Activated CD8-positive, alpha-beta T cell treated with anti-CD3 and anti-CD28 coated beads, Interleukin-2, amount 10 ng/mL, durations not matched to agents 7 days and 5 days (primary cell): Measurements from ENCODE around the gene CDH4. TPM values are rescaled to one million over a fixed set of nuclear protein-coding genes. Genes with fewer than 3 reads are reported as not detected.
"Not testable (repeated sequence)": the region's sequence is repeated elsewhere in the genome, so short reads cannot be mapped to it uniquely, and the experiment has no call there.

Source experiments
- ATAC-seq: fragments of 150-1000 bp; cut with Tn5 transposase; one replicate; pipeline ENCODE4 v1.10.0; 2021; ENCODE audit warnings: moderate library complexity
- CTCF ChIA-PET: fragments of 350-600 bp; sonication (Branson Sonifier 250); formaldehyde crosslinking; loops from one replicate; lab custom pipeline; 2021; ENCODE audit warnings: antibody characterized with exemption; lab: Charles Lee
- POLR2A ChIA-PET: fragments of 350-600 bp; sonication (Branson Sonifier 250); formaldehyde crosslinking; loops from one replicate; lab custom pipeline; 2021; ENCODE audit warnings: antibody characterized with exemption; lab: Charles Lee
- DNase-seq: peaks from one replicate; pipeline ENCODE4 v3.0.0-alpha.2; 2020
- H3K27ac Mint-ChIP-seq: one replicate; pipeline ENCODE4 v1.8.0; 2021; ENCODE audit warnings: mild to moderate bottlenecking, mixed read lengths
- H3K27me3 Mint-ChIP-seq: one replicate; pipeline ENCODE4 v1.8.0; 2021; ENCODE audit warnings: low read depth, mixed read lengths
- H3K36me3 Mint-ChIP-seq: one replicate; pipeline ENCODE4 v1.8.0; 2021; ENCODE audit warnings: low read depth, mixed read lengths
- H3K4me1 Mint-ChIP-seq: one replicate; pipeline ENCODE4 v1.8.0; 2021; ENCODE audit warnings: low read depth, mixed read lengths
- H3K4me3 Mint-ChIP-seq: one replicate; pipeline ENCODE4 v1.8.0; 2021; ENCODE audit warnings: mild to moderate bottlenecking, mixed read lengths
- H3K9me3 Mint-ChIP-seq: one replicate; pipeline ENCODE4 v1.8.0; 2022; ENCODE audit warnings: mixed read lengths; ENCODE audit not compliant: insufficient read depth
- total RNA-seq, 2 experiments: library from RNA; stranded (reverse); gene quantifications; one replicate each; pipeline ENCODE4 v1.2.3, GENCODE V29; 2021

CDH4 gene
- total RNA-seq, 2 experiments from 2014 or later, result 0.05 to 0.13 TPM

GRCh38 chr20:61964675-61965605 lies 712.9 kb downstream of the CDH4 start:
- ChIA-PET POLR2A (no interaction called here), CTCF (no interaction called here)
- no peak overlapping the region for H3K4me3 Mint-ChIP-seq
- peaks cover 5% of the 10 kb centered on the region for H3K27me3 Mint-ChIP-seq
- no peak for DNase-seq
- no peak overlapping the region for H3K27ac Mint-ChIP-seq
- H3K4me1 Mint-ChIP-seq, result no peaks in the 10 kb centered on the region
- H3K9me3 Mint-ChIP-seq, result no peaks in the 10 kb centered on the region
- no peaks in the 10 kb centered on the region for H3K36me3 Mint-ChIP-seq
- no peak for ATAC-seq

- no peak for ATAC-seq
- ChIA-PET CTCF (no interaction called here), POLR2A (no interaction called here)
- H3K36me3 Mint-ChIP-seq, result no peaks in the 10 kb centered on the region
- H3K27ac Mint-ChIP-seq, result no peak overlapping the region
- DNase-seq, result no peak
- H3K4me3 Mint-ChIP-seq, result no peak overlapping the region
- H3K9me3 Mint-ChIP-seq, result no peaks in the 10 kb centered on the region
- peaks cover 5% of the 10 kb centered on the region for H3K27me3 Mint-ChIP-seq
- no peaks in the 10 kb centered on the region for H3K4me1 Mint-ChIP-seq
Observed at GRCh38 chr20:61965606-61966491, 713.8 kb downstream of the CDH4 start.

- POLR2A ChIA-PET, result no interaction called here
- DNase-seq, result no peak
- Mint-ChIP-seq H3K36me3 (no peaks in the 10 kb centered on the region), H3K4me3 (no peak overlapping the region), H3K9me3 (no peaks in the 10 kb centered on the region), H3K27ac (no peak overlapping the region), H3K4me1 (no peaks in the 10 kb centered on the region), H3K27me3 (peaks cover 5% of the 10 kb centered on the region)
- CTCF ChIA-PET, result no interaction called here
- no peak for ATAC-seq
Observed at GRCh38 chr20:61966492-61967244, 714.6 kb downstream of the CDH4 start.

- Mint-ChIP-seq H3K9me3 (no peaks in the 10 kb centered on the region), H3K27ac (no peak overlapping the region), H3K4me3 (no peak overlapping the region), H3K36me3 (peaks cover under 1% of the 10 kb centered on the region), H3K27me3 (peaks cover 5% of the 10 kb centered on the region), H3K4me1 (no peaks in the 10 kb centered on the region)
- DNase-seq, result no peak
- ChIA-PET POLR2A (no interaction called here), CTCF (no interaction called here)
- ATAC-seq, result no peak
Observed at GRCh38 chr20:61967300-61967699, 715.2 kb downstream of the CDH4 start.

GRCh38 chr20:61968036-61968810 lies 716.2 kb downstream of the CDH4 start:
- H3K4me3 Mint-ChIP-seq, result no peak overlapping the region
- peaks cover 9% of the 10 kb centered on the region for H3K36me3 Mint-ChIP-seq
- H3K9me3 Mint-ChIP-seq, result no peaks in the 10 kb centered on the region
- H3K4me1 Mint-ChIP-seq, result no peaks in the 10 kb centered on the region
- DNase-seq (no peak), ATAC-seq (no peak)
- ChIA-PET POLR2A (no interaction called here), CTCF (no interaction called here)
- peaks cover 5% of the 10 kb centered on the region for H3K27me3 Mint-ChIP-seq
- no peak overlapping the region for H3K27ac Mint-ChIP-seq

GRCh38 chr20:61968932-61969331 lies 716.9 kb downstream of the CDH4 start:
- Mint-ChIP-seq H3K36me3 (peaks cover 14% of the 10 kb centered on the region), H3K9me3 (no peaks in the 10 kb centered on the region), H3K27ac (no peak overlapping the region), H3K4me3 (no peak overlapping the region), H3K4me1 (no peaks in the 10 kb centered on the region), H3K27me3 (no peaks in the 10 kb centered on the region)
- no peak for ATAC-seq
- ChIA-PET POLR2A (no interaction called here), CTCF (no interaction called here)
- no peak for DNase-seq

- Mint-ChIP-seq H3K4me3 (no peak overlapping the region), H3K4me1 (no peaks in the 10 kb centered on the region), H3K9me3 (no peaks in the 10 kb centered on the region), H3K36me3 (peaks cover 20% of the 10 kb centered on the region), H3K27me3 (no peaks in the 10 kb centered on the region), H3K27ac (no peak overlapping the region)
- no peak for DNase-seq
- CTCF ChIA-PET, result no interaction called here
- POLR2A ChIA-PET, result no interaction called here
- ATAC-seq, result no peak
Observed at GRCh38 chr20:61969806-61970205, 717.7 kb downstream of the CDH4 start.

GRCh38 chr20:61970357-61970756 lies 718.3 kb downstream of the CDH4 start:
- no peak for DNase-seq
- ATAC-seq, result no peak
- no peaks in the 10 kb centered on the region for H3K9me3 Mint-ChIP-seq
- POLR2A ChIA-PET, result no interaction called here
- no peak overlapping the region for H3K4me3 Mint-ChIP-seq
- no peaks in the 10 kb centered on the region for H3K4me1 Mint-ChIP-seq
- CTCF ChIA-PET, result no interaction called here
- no peak overlapping the region for H3K27ac Mint-ChIP-seq
- H3K36me3 Mint-ChIP-seq, result peaks cover 21% of the 10 kb centered on the region
- no peaks in the 10 kb centered on the region for H3K27me3 Mint-ChIP-seq

- CTCF ChIA-PET, DNase-seq, POLR2A ChIA-PET, H3K4me1 Mint-ChIP-seq, H3K27me3 Mint-ChIP-seq, ATAC-seq, H3K9me3 Mint-ChIP-seq, H3K27ac Mint-ChIP-seq, H3K4me3 Mint-ChIP-seq: not testable (repeated sequence)
- H3K36me3 Mint-ChIP-seq, result peaks cover 23% of the 10 kb centered on the region
Observed at GRCh38 chr20:61971595-61971994, 719.5 kb downstream of the CDH4 start.

GRCh38 chr20:61972636-61973508 lies 720.8 kb downstream of the CDH4 start:
- Mint-ChIP-seq H3K4me1 (no peaks in the 10 kb centered on the region), H3K9me3 (no peaks in the 10 kb centered on the region), H3K4me3 (no peak overlapping the region), H3K36me3 (peaks cover 31% of the 10 kb centered on the region), H3K27ac (no peak overlapping the region), H3K27me3 (no peaks in the 10 kb centered on the region)
- DNase-seq (no peak), ATAC-seq (no peak)
- ChIA-PET CTCF (interaction anchor here (0.7 kb wide), 1 partner anchor 58 kb away, joined by 3 read pairs; no protein-coding TSS in a partner anchor), POLR2A (no interaction called here)
